HG03196 (cell line): ENCODE results near the gene AGO4.

Experiments used
- ATAC-seq: cut with Tn5 transposase; IDR thresholded peaks from one replicate; pipeline ENCODE4 v1.9.1; 2021; ENCODE audit not compliant: unreplicated experiment

Gene AGO4

GRCh38 chr1:35894183-35894582, 86.4 kb downstream of the AGO4 start:
- ATAC-seq = peak; percentile 56

- ATAC-seq = no peak
Measured at GRCh38 chr1:35894656-35895055, 86.8 kb downstream of the AGO4 start.

- no peak for ATAC-seq
Measured at GRCh38 chr1:35899941-35900340, 92.1 kb downstream of the AGO4 start.

- ATAC-seq = no peak
Measured at GRCh38 chr1:35901235-35901634, 93.4 kb downstream of the AGO4 start.

GRCh38 chr1:35902671-35903070, 94.9 kb downstream of the AGO4 start:
- ATAC-seq = no peak
